ENCODE data around the gene GABARAP.

GRCh38 chr17:7251661-7252175 lies 9.5 kb upstream of the GABARAP start, which contains the start of gene CTDNEP1:
- TF ChIP-seq CTCF (tag by site-specific recombination; IDR thresholded peaks at IDR 0.05): no peak
- TF ChIP-seq ZNF837 (tag by site-specific recombination; IDR thresholded peaks at IDR 0.05): no peak
